PC-3 (cell line): Measurements from ENCODE around the gene JARID2. TPM values are rescaled to one million over a fixed set of nuclear protein-coding genes. Genes with fewer than 3 reads are reported as not detected.

Experiments
- ATAC-seq: fragments of 200-7000 bp; cut with Tn5 transposase; 2 replicates; pipeline ENCODE4 v1.9.1; 2020; ENCODE audit warnings: mild to moderate bottlenecking, moderate library complexity
- BruUV-seq: library from RNA; stranded (reverse); fragments of 400-500 nt; replicated peaks from 2 replicates; lab custom pipeline; 2021; lab: Mats Ljungman, UMichigan
- CTCF ChIA-PET: fragments of 300-600 bp; sonication (Branson Sonifier 250); formaldehyde crosslinking; loops from one replicate; lab custom pipeline; 2022; ENCODE audit warnings: antibody characterized with exemption; lab: Charles Lee
- POLR2A ChIA-PET: fragments of 300-600 bp; sonication (Branson Sonifier 250); formaldehyde crosslinking; loops from one replicate; lab custom pipeline; 2022; ENCODE audit warnings: antibody characterized with exemption; ENCODE audit not compliant: unreplicated experiment; lab: Charles Lee
- DNase-seq: peaks from one replicate; pipeline ENCODE4 v3.0.0-alpha.2; 2015
- H2AFZ ChIP-seq: fragments of 300-600 bp; sonication (generic); 2 replicates; pipeline ENCODE4 v1.6.0; 2016; ENCODE audit warnings: antibody characterized with exemption, low read length
- H3F3A ChIP-seq: fragments of 300-600 bp; sonication (generic); one replicate; pipeline ENCODE4 v1.6.0; 2017; ENCODE audit warnings: antibody characterized with exemption, low read length, control low read depth, mild to moderate bottlenecking; ENCODE audit not compliant: unreplicated experiment
- H3K27ac ChIP-seq: fragments of 300-600 bp; sonication (generic); 2 replicates; pipeline ENCODE4 v1.5.1; 2016; ENCODE audit warnings: mild to moderate bottlenecking, low read length
- H3K27me3 ChIP-seq: fragments of 300-600 bp; sonication (generic); 2 replicates; pipeline ENCODE4 v1.6.1; 2016; ENCODE audit warnings: low read length, mixed read lengths
- H3K36me3 ChIP-seq: fragments of 300-600 bp; sonication (generic); 2 replicates; pipeline ENCODE4 v1.6.1; 2016; ENCODE audit warnings: low read depth, mixed run types, low read length, mixed read lengths
- H3K4me1 ChIP-seq: fragments of 300-600 bp; sonication (generic); 2 replicates; pipeline ENCODE4 v1.5.1; 2016; ENCODE audit warnings: low read length; ENCODE audit not compliant: insufficient read depth
- H3K4me2 ChIP-seq: fragments of 300-600 bp; sonication (generic); 2 replicates; pipeline ENCODE4 v1.6.0; 2016; ENCODE audit warnings: low read length
- H3K4me3 ChIP-seq: fragments of 300-600 bp; sonication (generic); 2 replicates; pipeline ENCODE4 v1.5.1; 2016; ENCODE audit warnings: mild to moderate bottlenecking, low read length, mixed read lengths
- H3K79me2 ChIP-seq: fragments of 300-600 bp; sonication (generic); 2 replicates; pipeline ENCODE4 v1.6.1; 2017; ENCODE audit warnings: low read length, mixed read lengths
- H3K9ac ChIP-seq: fragments of 300-600 bp; sonication (generic); 2 replicates; pipeline ENCODE4 v1.6.0; 2016; ENCODE audit warnings: mild to moderate bottlenecking, low read length
- H3K9me2 ChIP-seq: fragments of 300-600 bp; sonication (generic); replicated peaks from 2 replicates; pipeline ENCODE4 v1.6.1; 2016; ENCODE audit warnings: mixed run types, low read length, mixed read lengths
- H3K9me3 ChIP-seq: fragments of 300-600 bp; sonication (generic); 2 replicates; pipeline ENCODE4 v1.6.1; 2016; ENCODE audit warnings: low read length, mixed read lengths
- H4K20me1 ChIP-seq: fragments of 300-600 bp; sonication (generic); 2 replicates; pipeline ENCODE4 v1.6.1; 2016; ENCODE audit warnings: low read length, mixed read lengths
- CTCF ChIP-seq: fragments of 300-600 bp; sonication (generic); conservative IDR thresholded peaks from 2 replicates; pipeline ENCODE4 v1.5.1; 2017; ENCODE audit warnings: antibody characterized with exemption, low read depth, mild to moderate bottlenecking, low read length
- EZH2 ChIP-seq: fragments of 300-600 bp; sonication (generic); IDR thresholded peaks from one replicate; pipeline ENCODE4 v1.6.1; 2017; ENCODE audit warnings: antibody characterized with exemption, mild to moderate bottlenecking, low read length; ENCODE audit not compliant: unreplicated experiment
- EZH2phosphoT487 ChIP-seq: fragments of 300-600 bp; sonication (generic); IDR thresholded peaks from 2 replicates; pipeline ENCODE4 v1.6.1; 2018; ENCODE audit warnings: mild to moderate bottlenecking, antibody characterized with exemption, low read length, borderline replicate concordance
- intact Hi-C: fragments of 100-400 bp; cut with micrococcal nuclease; formaldehyde crosslinking; loops from 2 replicates; pipeline ENCODE4 v1.9.0; 2023
- total RNA-seq: library from RNA; depleted of rRNA; stranded (reverse); fragments of >200 nt; gene quantifications from 2 replicates; pipeline ENCODE4 v1.2.3, GENCODE V29; 2014

Gene JARID2
- total RNA-seq, 1 experiment from 2014 or later: 11.0 TPM

- no peaks in the 10 kb centered on the region for H3F3A ChIP-seq
- DNase-seq (no peak), ATAC-seq (no peak)
- intact Hi-C loops: no loop called here
- no peak overlapping the region for H3K9ac ChIP-seq
- ChIA-PET CTCF (interaction anchor here (0.6 kb wide), 2 partner anchors 14 to 718 kb away, joined by 3 read pairs; no protein-coding TSS in a partner anchor), POLR2A (interaction anchor here (0.7 kb wide), 1 partner anchor 753 kb away, joined by 3 read pairs; no protein-coding TSS in a partner anchor)
- H3K4me3 ChIP-seq: no peak overlapping the region
- no peak overlapping the region for H3K4me2 ChIP-seq
- H4K20me1 ChIP-seq: no peaks in the 10 kb centered on the region
- no peaks in the 10 kb centered on the region for H3K9me2 ChIP-seq
- no peak overlapping the region for H2AFZ ChIP-seq
- no peaks in the 10 kb centered on the region for H3K9me3 ChIP-seq
- H3K79me2 ChIP-seq: peaks cover 12% of the 10 kb centered on the region; the same call in 1 of the 2 replicates
- no TSS peak for BruUV-seq
- H3K27me3 ChIP-seq: no peaks in the 10 kb centered on the region
- no peak overlapping the region for H3K27ac ChIP-seq
- no peaks in the 10 kb centered on the region for H3K36me3 ChIP-seq
- peaks cover 36% of the 10 kb centered on the region for H3K4me1 ChIP-seq
- TF ChIP-seq EZH2phosphoT487 (no peak), EZH2 (no peak), CTCF (no peak)
Measured at GRCh38 chr6:15462256-15462655, 216.4 kb downstream of the JARID2 start.

- no peaks in the 10 kb centered on the region for H3K36me3 ChIP-seq
- H3K4me3 ChIP-seq: no peak overlapping the region
- H4K20me1 ChIP-seq: no peaks in the 10 kb centered on the region
- intact Hi-C loops: no loop called here
- H3K4me2 ChIP-seq: no peak overlapping the region
- H3K27me3 ChIP-seq: no peaks in the 10 kb centered on the region
- H3K9ac ChIP-seq: no peak overlapping the region
- peaks cover 36% of the 10 kb centered on the region for H3K4me1 ChIP-seq
- no peaks in the 10 kb centered on the region for H3K9me2 ChIP-seq
- DNase-seq: peak; percentile 39
- peak; percentile 36 for ATAC-seq
- no peaks in the 10 kb centered on the region for H3F3A ChIP-seq
- H3K9me3 ChIP-seq: no peaks in the 10 kb centered on the region
- peaks cover 10% of the 10 kb centered on the region; the same call in 1 of the 2 replicates for H3K79me2 ChIP-seq
- ChIA-PET POLR2A (interaction anchor here (0.5 to 0.7 kb wide), 2 partner anchors 68 to 754 kb away, joined by 3 to 6 read pairs; no protein-coding TSS in a partner anchor), CTCF (interaction anchor here (0.6 kb wide), 1 partner anchor 719 kb away, joined by 3 read pairs; no protein-coding TSS in a partner anchor)
- no peak overlapping the region for H3K27ac ChIP-seq
- TF ChIP-seq CTCF: no peak
- TF ChIP-seq EZH2: no peak
- no peak for TF ChIP-seq EZH2phosphoT487
- BruUV-seq: no TSS peak
- no peak overlapping the region for H2AFZ ChIP-seq
Measured at GRCh38 chr6:15462717-15463525, 217.1 kb downstream of the JARID2 start.
